CD4-positive, alpha-beta T cell treated with Interleukin-6 at 100 ng/mL for 8 hours (primary cell): ENCODE data around the gene FAM53B.

Experiments
- DNase-seq: peaks from one replicate; pipeline ENCODE4 v3.0.0-alpha.2; 2020; ENCODE audit warnings: mixed read lengths, low spot score

The FAM53B gene

DNA sequence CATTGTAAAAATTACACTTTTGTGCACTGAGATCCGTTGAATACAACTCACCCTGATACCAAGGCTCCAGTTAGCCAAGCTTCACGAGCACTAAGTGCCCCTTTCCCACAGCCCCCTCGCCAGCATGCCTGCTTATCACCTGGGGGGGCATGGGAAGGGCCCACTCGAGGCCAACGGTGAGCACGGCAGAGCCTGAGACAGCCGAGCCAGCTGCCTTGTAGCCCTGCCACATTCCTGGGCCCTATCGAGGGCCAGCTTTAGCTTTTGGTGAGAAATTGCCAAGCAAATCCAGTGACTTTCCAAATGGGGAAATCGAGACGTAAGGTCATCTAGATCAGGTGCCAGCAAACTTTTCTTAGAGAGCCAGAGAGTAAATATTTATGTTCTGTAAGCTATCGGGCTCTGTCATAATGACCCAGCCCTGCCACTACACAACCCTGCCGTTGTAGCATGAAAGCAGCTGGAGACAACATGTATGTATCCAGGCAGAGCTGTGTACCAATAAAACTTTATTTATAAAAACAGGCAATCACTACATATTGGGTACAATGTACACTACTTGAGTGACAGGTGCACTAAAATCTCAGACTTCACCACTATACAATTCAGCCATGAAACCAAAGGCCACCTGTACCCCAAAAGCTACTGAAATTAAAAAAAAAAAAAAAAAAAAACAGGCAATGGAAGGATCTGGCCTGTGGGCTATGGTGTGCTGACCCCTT lies 83.6 kb downstream of the FAM53B start:
- DNase-seq: no peak

GRCh38 chr10:124659380-124659779 lies 84.8 kb downstream of the FAM53B start:
- peak; percentile 19 for DNase-seq

DNA sequence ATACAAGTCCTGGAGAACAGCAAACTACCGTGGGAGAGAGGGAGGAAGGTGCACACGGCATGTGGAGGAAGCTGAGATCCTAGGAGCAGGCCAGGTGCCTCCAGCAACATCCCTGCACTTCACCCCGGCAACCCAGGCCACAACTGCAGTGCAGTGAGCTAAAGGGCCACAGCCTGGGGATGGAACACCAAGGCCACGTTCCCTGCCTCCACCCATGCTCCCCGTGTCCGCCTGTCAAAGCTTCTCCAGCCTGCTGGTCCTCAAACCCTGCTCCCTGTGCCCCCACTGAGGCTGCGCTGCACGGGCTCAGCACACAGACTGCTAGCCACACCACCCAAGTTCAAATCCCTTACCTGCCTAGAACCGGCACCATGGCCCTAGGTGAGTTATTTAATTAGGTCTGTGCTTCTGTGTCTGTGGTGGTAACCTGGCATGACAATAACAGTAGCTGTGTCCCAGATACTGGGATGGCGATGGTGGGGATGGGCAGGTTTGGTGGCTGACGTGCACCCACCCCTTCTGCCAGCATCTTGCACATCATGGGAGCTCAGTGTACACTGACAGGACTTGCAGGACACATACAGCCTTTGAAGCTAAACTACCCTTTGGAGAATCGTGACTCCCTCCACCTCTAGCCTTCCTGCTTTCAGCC lies 85.5 kb downstream of the FAM53B start:
- DNase-seq: no peak

- peak; percentile 61 for DNase-seq
Measured at GRCh38 chr10:124657806-124658205, 86.4 kb downstream of the FAM53B start.

DNA sequence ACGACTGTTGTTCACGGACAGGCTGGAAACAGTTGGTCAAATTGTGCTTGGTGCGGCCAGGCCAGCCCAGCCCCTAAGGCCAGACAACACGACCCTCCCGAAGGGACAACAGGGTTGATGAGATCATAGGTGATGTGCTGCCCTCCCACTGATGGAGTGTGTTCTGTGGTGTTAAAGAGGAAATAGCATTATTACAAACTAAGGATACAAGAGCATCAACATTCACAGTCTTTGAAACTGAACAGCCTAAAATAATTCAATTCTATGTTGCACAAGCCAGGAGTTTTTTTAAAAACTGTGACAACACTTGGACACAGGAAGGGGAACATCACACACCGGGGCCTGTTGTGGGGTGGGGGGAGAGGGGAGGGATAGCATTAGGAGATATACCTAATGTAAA lies 87.6 kb downstream of the FAM53B start:
- no peak for DNase-seq

DNA sequence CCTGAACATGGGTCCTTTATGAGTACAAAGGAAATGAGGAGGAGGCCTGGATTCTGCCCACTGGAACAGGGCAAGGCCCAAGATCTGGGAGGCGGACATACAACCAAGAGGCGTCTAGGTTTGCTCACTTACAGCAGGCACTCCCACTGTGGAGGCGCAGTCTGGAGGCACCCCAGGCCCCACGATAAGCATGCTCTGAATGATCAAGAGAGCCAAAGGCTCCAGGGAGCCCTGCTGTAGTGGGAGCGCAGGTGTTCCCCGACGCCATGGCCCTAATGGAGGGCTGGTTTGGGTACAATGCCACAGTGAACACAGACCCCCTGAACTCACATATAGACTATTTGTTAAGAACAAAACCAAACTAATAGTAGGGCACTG lies 88.1 kb downstream of the FAM53B start:
- no peak for DNase-seq

DNA sequence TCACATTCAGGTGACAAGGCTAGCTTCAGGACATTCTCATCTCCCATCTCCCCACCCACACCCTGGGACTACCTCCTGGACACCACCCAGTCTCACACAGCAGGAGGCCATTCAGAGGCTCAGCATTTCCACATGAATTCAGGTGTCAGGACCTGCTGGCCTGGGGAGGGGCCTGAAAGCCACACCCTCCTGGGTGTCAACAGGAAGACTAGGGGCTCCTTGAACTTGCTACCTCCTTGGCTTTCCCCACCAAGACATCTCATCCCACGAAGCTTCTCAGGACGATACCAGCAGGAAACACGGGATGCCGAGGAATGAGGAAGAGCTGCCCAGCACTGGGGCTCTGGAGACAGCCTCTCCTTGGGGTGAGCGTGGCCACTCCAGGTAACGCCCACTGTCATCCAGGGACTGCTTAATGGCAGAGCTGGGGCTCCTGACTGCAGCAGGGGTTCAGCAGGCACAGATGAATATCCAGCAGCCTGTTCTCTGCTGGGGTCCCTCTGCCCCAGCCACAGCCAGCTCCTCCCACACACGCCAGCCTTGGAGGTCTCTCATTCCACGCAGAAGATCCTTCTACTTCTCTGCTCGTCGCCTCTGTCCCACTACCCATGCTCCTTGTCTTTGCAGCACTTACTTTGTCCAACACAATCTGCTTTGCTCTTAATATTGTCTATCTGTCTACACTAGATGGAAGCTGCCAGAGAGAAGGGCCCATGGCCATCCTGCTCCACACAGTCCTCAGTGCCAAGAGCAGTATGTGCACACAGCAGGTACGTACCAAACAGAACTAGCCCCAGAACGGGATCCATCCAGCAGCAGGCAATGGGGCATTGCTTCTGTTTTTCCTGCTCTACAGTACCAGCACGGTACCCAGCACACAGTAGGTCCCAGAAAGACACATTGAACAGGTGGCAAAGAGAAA lies 88.7 kb downstream of the FAM53B start:
- DNase-seq: no peak

GRCh38 chr10:124654686-124655085 lies 89.5 kb downstream of the FAM53B start:
- DNase-seq: no peak

DNA sequence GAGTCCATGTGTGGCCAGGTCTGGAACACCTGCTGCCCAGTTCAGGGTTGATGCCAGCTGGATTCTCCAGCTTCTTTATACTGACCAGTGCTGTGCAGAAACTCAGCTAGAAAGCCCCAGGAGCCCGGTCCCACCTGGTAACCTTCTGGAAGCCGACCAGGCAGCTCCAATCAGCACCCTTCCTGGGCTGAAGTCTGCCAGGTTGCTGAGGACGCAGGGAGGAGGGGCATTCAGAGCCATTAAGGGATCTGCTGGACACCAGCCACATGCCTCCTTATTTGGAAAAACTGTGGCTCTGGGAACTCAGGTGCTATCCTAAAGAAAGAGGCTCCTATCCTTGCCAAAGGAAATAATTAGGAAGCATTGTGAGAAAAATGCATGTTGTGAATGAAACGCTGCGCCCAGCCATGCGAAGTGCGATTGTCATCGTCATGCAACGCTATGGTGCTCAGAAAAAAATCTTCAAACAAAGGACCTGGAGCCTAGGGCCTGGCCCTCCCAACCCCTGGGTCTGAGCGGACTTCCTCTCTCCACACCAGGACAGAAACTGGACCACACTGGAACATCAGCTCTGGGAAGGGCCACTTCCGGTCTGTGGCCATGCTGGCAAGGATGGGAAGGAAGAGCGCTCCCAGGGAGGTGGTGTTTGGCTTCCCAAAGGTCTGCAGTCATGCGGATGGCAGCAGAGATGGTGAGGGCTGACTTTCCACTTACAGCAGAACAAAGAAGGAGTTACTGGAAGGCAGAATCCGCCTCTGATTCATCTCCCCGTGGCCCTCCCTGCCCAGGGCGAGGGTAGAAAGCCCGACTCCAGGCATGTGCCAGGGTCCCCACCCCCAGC lies 90.1 kb downstream of the FAM53B start:
- DNase-seq: no peak

- DNase-seq: no peak
Measured at GRCh38 chr10:124653311-124653710, 90.9 kb downstream of the FAM53B start.

- DNase-seq: no peak
Measured at GRCh38 chr10:124652701-124653100, 91.5 kb downstream of the FAM53B start.

DNA sequence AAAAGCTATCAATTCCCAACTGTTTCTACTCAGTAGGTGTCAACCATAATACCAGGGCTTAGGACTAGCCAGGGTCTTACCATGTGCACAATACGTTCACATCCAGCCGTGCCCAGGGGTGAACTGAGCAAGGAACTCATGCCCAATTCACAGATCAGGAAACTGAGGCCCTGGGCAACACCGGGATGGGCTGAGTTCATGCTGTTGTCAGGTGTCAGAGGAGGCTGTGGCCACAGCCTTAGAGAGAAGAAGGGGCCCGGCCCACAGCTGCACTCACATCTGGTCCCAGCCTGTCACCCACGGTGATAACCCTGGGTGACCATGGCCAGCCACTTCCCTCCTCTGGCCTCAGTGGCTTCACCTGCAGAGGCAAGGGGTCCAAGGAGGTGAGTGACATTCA lies 92.0 kb downstream of the FAM53B start:
- DNase-seq: no peak

DNA sequence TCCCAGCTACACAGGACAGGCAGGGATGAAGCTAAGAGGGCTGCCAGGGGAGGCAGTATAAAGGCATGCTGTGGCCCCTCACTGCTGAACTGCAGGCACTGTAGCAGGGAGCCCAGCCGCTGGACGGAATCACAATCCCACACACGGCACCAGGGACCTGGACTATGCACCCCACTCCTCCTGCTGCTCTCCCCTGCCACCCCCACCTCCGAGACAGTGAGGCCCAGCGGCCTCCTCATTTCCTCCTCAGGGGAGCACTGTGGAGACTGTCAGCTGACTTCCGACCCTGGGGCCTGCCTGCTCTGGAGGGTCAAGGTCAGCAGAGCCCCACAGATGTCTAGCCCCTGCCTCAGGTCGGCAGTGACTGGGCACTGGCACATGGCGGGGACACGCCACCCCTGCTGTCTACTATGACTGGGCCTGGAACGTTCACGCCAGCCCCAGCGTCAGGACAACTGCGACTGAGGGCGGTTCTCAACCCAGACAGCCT lies 92.7 kb downstream of the FAM53B start:
- no peak for DNase-seq

DNA sequence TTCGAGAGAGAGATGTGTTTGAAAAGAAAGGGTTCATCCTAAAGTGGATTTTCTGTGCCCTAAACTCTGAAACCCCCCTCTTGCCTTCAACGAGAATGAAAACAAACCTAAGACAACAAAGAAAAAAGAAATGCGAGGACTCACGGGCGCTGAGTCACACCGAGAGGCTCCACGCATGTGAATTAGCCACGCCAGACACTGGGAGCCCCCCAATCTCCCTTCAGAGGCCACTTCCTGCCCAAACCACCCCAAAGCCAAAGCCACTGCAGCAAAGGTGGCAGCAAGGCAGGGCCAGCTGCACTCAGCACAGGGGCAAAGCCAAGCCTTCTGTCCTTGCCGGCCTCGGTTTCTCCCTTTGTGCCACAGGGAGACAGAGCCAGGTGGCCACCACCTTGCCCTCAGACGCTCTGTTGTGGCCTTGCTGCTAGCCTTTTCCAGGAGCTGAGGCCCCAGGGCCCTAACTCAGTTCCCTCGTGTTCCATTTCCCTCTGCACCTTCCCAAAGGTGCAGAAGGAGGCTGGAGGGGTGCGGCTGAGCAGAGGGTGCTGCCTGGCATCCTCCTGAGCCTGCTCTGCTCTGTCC lies 93.3 kb downstream of the FAM53B start:
- DNase-seq: peak; percentile 78

DNA sequence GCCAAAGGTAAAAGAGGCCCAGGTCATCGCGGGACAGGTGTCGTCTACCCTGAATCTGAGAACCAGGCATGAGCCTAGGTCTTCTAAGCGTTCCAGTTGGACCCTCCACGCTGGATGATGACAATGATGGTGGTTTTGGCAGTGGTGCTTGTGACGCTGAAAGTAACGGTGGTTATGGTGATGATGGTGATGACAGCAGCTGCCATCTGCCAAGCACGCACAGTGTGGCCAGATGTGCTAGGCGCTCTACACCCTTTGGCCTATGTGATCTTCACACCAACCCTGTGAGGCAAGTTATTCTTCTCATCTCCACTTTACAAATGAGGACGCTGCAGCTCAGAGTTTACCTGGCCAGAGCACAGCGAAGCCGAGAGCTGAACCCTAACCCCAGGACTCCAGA lies 93.9 kb downstream of the FAM53B start:
- DNase-seq: no peak

GRCh38 chr10:124649214-124649613 lies 95.0 kb downstream of the FAM53B start:
- DNase-seq: no peak

GRCh38 chr10:124648738-124649137 lies 95.4 kb downstream of the FAM53B start:
- DNase-seq: peak; percentile 66

DNA sequence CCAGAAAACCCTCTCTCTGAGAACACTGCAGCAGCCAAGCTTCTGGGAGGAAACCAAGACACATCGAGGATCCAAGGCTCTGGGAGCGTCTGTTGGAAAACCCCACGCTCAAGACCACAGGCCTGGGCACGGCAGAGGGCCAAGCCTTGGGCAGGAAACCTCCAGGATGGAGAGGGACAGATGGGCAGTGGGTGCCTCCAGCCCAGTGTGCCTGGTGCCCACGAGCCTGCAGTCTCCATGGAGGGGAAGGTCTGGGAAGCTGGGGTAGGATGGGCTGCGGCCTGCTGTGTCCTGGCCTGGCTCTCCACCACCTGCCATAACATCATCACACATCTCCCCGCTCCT lies 96.1 kb downstream of the FAM53B start:
- DNase-seq: no peak

DNA sequence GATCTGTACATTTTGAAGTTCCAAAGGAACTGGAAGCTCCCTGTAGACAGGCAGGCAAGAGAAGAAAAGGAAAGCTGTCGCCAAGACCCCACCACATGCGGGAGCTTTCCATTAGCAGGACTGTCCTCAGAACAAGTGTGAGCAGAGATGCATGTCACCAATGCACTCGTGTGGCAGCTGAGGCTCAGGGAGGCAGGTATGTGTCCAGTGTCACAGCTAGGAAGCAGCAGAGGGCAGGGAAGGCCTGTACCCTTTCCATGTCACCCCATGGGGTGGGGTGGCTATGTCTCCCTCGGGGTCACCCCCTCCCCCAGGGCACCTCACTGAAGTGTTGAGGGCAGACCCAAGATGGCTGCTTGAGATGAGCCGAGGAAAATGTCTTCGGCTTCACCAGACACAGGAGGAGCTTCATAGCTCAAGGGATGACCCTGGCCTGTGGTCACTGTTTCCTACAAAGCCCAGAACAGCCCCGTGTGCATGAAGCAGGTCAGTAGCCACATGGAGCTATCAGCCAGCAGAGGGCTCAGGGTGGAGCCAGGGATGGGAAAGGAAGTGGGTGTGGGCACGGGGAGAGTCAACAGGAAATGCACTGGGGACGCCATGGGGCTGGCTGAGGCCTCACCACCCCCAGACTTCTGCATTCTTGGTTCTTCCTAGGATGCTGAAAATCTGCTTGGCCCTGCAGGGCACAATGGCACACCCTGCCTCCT lies 96.6 kb downstream of the FAM53B start:
- peak; percentile 87 for DNase-seq

DNA sequence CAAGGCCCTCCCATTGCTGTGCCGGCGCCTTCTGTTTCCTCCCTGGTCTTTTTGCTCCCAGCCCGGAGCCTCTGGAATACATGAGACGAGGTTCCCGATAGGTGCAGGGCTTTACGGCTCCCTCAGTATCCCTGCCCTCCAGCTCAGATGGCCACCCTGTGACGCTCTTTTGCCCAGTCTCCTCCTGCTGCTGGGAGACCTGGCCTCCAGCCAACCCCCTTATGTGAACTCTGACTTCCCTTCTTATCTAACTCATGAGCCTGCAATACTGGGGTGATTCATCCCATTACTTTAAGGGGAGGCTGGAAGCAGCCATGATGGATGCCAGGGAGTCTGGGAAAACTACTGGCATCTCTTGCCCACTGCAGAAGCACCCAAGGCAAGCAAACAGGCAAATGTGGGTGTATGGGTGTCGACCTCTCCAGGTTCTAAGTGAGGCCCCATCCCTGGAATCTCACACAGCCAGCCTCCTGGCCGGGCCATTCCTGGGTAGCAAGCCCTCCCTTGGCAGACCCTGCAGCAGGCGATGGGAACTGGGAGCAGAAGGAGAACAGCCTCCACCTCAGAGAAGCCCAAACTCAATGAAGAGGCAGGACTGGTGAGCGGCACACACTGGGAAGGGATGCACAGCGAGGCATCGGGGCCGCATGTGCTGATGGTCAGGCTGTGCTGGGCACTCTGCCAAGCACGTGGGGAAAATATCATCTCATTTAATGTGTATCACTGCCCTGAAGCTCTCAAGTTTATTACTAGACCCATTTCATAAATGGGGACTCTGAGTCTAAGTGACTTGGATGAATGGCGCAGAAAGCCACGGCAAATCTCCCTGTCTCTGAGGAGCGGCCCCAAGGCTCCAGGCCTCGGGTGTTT lies 97.5 kb downstream of the FAM53B start:
- no peak for DNase-seq
